Measurements from ENCODE around the gene CSNK1G3.

Gene CSNK1G3

DNA sequence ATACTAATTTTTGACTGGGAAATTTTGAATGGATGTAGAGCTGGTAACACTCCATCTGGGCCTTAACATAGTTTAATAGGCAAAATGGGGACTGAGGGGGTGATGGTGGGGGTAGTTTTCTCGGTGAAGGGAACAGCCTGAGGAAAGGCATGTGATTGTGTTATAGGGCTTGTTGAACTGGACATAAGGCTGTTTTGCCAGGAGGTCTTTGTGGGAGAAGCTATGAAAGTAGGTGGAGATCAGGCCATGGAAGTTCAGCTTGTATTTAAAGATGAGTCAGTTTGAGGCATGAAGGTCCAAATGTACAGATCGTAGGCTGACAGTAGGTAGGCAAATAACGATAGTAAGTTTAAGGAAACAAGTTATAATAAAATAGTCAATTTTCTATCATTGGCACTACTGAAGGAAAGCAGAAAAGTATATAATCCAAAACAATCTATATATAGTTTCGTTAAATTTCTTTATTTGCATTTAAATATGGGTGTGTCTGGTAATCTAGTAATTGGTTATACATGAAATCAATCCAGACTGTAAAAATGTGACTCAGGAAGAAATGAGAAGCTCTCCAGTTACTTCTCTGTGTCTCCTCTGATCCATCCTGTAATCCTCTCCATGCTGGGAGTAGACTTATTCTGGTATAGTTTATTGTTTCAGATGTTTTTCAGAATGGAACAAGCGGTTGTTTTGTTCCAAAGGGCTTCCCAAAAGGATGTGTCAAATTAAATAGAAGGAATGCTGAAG, 2.8 kb downstream of the CSNK1G3 start:
- no peak for DNase-seq (ENCODE audit: low spot score)

DNA sequence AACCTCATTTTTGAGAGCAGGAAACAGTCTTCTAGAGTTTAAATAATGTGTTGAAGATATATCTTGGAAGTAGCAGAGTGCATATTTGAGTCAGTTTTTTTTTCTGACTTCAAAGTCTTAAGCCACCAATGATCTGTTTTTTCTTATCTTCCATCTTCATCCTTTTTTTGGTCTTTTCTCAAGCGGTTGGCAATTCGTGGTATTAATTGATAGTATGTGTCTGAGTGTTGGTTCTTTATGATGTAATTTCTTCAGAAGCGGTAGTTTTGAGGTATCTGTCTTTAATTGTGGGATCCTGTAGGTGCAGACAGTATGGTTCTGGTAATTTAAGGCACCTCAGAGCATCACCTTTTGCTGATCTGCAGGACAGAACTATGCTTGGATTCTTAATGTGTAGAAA, 3.9 kb downstream of the CSNK1G3 start:
- DNase-seq (ENCODE audit: low spot score) = peak; percentile 1

DNA sequence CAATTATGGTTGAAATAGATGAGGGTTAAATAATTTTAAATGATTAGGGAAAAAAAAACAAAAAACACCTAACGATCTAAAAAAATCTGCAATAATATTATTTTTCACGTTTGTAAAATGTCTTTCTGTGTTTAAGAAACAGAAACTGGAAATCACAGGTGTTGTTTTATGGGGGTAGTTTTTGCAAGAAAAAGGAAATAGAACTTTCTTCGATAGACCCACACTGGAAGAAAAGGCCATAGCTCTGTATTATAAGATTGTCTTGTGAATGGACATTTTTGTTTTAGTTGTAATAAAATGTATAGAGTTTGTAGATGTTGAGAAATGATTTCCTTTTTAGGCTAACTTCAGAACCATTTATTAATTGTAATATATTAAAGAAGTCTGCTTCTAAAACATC, 5.5 kb downstream of the CSNK1G3 start:
- DNase-seq (ENCODE audit: low spot score) = no peak

DNA sequence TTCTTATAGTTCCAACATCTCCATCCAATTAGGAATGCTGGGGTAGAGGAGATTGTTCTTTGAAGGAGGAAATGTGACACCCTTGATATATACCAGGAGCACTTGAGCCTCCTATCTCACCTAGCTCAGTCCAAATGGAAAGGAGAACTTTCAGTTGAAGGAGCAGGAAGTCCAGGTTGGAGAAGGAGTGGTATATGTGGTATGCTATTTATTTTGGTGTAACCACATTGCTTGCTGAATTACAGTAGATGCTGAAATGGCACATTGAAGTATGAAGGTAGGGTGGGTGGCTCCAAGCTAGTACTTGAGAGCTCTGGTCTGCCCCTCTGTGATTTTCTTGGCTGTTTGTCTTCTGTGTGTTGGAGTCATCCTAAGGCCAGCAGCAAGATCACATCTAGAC, 6.1 kb downstream of the CSNK1G3 start:
- no peak for DNase-seq (ENCODE audit: low spot score)

DNA sequence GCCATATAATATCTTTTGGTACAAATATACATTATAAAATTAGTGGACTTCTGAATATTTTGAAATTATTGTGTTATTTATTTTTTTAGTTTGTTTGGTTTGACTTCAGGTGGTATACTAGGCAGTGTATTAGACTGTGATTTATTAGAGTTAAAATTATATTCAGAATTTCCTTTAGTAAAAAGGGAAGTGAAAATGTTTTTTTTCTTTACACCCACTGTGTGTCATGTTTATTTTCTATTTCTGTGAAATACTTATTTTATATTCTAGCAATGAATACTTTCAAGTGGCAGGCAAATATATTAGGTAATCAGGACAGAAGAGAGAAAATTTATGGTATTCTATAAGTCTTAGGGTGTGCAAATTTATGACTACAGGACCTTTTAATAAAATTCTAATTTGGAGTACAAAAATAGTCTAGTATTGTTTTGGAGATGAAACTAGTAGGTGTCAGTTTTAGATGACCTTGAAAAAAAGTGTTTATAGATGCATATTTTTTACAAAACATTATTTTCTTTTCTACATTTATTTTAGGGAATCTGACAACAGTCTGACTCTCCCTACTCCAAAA, 8.8 kb downstream of the CSNK1G3 start:
- no peak for DNase-seq (ENCODE audit: low spot score)

DNA sequence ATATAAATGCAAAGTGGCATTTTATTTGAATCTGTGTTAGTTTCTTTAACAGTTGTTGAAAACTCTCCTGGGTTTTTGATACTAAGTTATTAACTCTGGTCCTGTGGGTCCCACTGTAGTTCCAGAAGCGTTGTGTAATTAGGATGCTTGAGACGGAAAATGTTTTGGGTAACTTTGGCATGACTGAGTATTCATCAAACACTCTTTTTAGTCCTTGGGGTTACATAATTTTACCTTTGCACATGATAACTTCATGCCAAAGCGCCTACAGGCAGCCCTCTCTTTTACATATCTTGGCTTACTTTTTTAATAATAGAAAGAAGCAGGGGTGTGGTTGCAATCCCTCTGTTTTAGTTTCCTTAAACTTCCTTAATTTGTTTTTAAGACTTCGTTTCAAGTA, 12.2 kb downstream of the CSNK1G3 start:
- DNase-seq (ENCODE audit: low spot score) = no peak

DNA sequence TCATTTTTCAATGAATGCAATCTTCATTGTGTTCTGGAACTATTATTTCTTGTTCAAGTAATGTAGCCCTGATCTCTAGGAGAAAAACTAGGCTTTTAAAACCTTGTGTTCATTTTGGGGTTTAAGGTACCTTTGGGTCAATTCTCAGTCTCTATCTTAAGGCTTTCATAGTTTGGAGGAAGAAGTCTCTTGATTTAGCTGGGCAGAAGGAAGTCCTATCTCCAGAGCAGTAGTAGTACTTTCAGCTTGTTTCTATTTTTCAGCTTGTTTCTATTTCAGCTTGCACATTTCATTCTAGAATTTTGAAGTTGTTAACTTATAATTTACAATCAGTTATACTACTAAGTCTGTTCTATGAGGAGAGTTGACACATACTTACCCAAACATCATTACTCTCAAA, 15.2 kb downstream of the CSNK1G3 start:
- DNase-seq (ENCODE audit: low spot score) = no peak

DNA sequence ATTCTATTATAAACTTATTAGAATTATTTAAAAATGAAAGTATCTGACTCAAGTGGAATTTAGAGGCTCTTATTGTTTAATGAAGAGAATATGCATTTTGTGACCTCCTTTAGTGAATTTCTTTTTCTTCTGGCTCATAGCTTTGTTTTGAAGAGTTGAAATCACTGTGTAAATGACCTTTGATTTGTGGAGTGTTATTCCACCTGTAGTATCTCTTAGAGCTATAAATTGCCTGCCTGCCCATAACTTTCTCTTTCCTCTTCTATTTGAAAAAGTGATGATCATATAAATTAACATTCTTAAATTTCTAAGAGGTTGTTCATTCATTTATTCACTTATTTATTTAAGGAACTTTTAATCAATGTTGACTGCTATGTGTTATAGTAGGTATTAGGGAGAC, 16.1 kb downstream of the CSNK1G3 start:
- DNase-seq (ENCODE audit: low spot score) = no peak

DNA sequence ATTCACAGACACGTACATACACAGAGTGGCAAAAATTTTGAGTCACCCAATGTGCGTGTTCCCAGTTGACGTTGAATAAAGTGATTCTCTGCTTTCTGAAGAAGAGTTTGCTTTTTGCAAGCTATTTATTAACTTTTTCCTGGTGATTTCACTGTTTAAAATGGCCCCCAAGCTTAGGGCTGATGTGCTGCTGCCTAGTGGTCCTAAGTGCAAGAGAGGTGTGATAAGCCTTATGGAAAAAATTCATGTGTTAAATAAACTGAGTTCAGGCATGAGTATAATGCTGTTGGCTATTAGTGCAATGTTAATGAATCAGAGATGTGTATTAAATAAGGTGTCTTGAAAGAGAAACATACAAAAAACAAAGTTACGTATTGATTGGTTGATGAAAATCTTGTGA, 16.9 kb downstream of the CSNK1G3 start:
- DNase-seq (ENCODE audit: low spot score) = no peak

DNA sequence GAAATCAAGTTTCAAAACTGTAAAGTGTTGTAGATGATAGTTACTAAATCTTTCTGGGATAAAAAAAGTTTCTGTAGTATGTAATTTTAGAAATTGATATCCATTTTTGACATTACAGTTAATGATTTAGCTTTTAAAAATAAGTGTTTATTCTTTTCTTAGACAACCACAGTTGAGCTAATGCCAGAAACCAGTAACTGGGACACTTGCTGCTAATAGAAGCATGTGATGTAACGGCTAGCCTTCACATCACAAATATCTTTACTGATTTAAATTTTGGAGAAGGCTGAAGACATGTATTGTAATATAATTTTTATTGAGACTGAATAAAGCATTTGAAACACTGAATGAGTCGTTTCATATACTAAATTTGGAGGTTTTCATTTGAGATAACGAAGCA, 18.8 kb downstream of the CSNK1G3 start:
- no peak for DNase-seq (ENCODE audit: low spot score)

DNA sequence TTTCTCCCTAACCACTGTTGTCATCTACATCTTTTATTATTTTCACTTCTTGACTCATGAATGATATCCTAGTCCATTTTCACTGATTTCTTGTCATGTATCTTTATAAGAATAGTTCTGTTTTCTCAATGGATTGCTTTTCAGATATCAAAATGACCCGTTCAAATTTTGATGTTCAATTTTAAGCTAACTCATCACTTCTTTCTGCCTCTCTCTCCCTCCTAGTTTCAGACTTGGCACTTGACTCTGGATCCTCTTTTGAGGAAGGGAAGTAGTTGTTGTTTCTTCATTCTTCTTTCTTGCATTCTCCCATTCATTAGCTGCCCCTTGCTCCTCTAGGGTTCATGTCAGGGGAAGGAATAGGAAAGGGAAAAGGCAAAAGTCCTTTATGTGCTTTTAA, 23.7 kb downstream of the CSNK1G3 start:
- no peak for DNase-seq (ENCODE audit: low spot score)

DNA sequence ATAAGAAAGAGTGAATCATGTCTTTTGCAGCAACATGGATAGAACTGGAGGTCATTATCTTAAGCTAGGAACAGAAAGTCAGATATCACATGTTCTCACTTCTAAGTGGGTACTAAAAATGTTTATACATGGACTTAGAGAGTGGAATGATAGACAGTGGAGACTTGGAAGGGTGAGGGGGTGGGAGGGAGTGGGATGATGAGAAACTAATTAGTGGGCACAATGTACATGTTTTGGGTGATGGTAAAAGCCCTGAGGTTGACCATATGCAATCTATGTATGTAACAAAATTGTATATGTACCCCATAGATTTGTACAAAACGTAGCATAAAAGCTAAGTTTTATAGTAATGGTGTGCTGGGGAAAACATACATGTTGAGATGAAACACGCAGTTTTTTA, 25.3 kb downstream of the CSNK1G3 start:
- no peak for DNase-seq (ENCODE audit: low spot score)

GRCh38 chr5:123537845-123538244, 25.9 kb downstream of the CSNK1G3 start:
- no peak for DNase-seq (ENCODE audit: low spot score)

- no peak for DNase-seq (ENCODE audit: low spot score)
Observed at GRCh38 chr5:123538670-123539459, 26.9 kb downstream of the CSNK1G3 start.

- no peak for DNase-seq (ENCODE audit: low spot score)
Observed at GRCh38 chr5:123540534-123540933, 28.6 kb downstream of the CSNK1G3 start.

DNA sequence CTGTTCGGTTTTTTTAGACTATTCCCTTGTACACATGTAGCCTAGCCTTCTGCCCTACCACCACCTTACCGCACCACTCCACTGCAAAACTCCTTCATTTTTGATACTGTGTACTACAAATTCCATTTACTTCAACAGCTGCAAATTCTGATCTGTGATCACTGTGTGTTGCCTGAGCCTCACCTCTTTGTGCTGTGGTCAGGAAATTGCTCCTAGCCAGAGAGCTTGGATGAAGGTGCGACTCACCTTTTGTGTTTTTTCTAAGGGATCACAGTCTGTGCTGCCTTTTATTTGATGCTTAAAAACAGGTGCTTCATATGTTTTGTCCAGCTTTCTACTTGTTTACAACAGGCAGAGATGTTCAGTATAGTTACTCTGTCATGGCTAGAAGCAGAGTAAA, 31.5 kb downstream of the CSNK1G3 start:
- DNase-seq (ENCODE audit: low spot score) = no peak

DNA sequence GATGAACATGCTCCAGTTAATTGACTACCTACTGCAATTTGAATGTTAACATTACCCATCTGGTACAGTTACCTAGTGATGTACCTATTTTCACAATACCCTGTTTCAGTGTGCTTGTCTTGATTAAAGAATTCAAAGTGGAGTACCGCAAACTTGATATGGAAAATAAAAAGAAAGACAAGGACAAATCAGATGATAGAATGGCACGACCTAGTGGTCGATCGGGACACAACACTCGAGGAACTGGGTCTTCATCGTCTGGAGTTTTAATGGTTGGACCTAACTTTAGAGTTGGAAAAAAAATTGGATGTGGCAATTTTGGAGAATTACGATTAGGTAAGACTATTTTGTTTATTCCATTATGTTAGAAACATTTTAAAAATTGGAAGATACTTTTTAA, 33.5 kb downstream of the CSNK1G3 start:
- no peak for DNase-seq (ENCODE audit: low spot score)

- DNase-seq (ENCODE audit: low spot score) = no peak
Observed at GRCh38 chr5:123546657-123547056, 34.7 kb downstream of the CSNK1G3 start.

DNA sequence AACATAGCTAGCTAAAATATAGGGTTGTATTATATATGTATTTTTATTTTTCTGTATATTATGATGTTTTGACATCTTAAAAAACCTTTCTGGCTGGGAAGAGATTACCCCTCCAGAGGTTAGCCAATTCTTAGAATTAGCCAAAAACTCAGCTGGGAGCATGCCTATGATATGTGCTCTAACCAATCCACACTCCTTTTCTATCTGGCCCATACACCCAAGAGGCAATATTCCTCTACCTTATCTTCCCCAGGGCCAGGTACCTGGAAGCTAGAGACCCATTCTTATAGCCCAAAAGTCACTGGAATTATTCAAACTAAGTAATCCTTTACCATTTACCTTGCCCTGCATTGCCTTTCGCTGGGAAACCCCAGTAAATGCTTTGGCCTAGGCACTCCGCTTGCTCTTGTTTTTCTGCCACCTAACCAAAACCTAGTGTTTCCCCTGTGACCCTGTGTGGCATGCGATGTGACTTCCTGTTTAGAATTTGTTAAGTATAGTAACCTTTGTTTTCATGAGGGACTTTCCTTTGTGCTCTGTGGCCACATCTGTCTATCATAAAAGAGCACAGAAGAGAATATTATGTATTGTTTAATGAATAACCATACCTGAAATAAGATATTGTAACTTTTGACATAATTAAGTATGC, 37.4 kb downstream of the CSNK1G3 start:
- DNase-seq (ENCODE audit: low spot score) = peak; percentile 67

GRCh38 chr5:123554601-123555000, 42.6 kb downstream of the CSNK1G3 start:
- no peak for DNase-seq (ENCODE audit: low spot score)

DNA sequence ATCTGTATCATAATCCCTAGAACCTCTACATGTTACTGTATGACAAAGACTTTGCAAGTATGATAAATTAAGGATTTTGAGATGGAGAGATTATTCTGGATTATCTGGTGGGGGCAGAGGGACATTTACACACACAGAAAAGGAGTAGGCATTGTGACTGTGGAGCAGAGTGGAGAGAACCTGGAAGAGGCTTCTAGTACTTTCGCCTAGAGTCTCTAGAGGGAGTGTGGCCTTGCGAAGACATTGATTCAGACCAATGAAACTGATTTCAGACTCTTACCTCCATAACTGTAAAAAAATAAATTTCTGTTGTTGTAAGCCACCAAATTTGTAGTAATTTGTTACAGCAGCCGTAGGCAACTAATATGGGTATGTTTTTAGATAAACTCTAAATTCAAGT, 45.9 kb downstream of the CSNK1G3 start:
- DNase-seq (ENCODE audit: low spot score) = no peak

GRCh38 chr5:123558762-123559433, 46.9 kb downstream of the CSNK1G3 start:
- DNase-seq (ENCODE audit: low spot score) = no peak

All from CD4-positive, alpha-beta T cell treated with Interleukin-6 at 100 ng/mL for 8 hours (primary cell).